HepG2 (cell line): Measurements from ENCODE around the gene AQP6. TPM values are rescaled to one million over a fixed set of nuclear protein-coding genes. Genes with fewer than 3 reads are reported as not detected.

Experiments
- ARID4A ChIP-seq: sonication (generic); formaldehyde crosslinking; IDR thresholded peaks from 2 replicates; pipeline ENCODE4 v1.5.0; 2020; ENCODE audit warnings: mild to moderate bottlenecking, missing genetic modification reagents, borderline replicate concordance
- CCDC6 ChIP-seq: sonication (generic); formaldehyde crosslinking; IDR thresholded peaks from 2 replicates; pipeline ENCODE4 v1.8.1; 2022; ENCODE audit warnings: mild to moderate bottlenecking, missing genetic modification reagents, moderate library complexity
- FOSL2 ChIP-seq: sonication (generic); formaldehyde crosslinking; IDR thresholded peaks from 2 replicates; pipeline ENCODE4 v1.4.0; 2020; ENCODE audit warnings: missing genetic modification reagents
- GABPA ChIP-seq, 2 experiments: IDR thresholded peaks; 2 replicates each; pipeline ENCODE4 v1.6.1; 2011 to 2016; ENCODE audit warnings: low read depth in 2 of 2, low read length in 1 of 2, missing biosample characterization in 1 of 2, missing genetic modification characterization in 1 of 2
- KDM5B ChIP-seq: sonication (generic); formaldehyde crosslinking; IDR thresholded peaks from 2 replicates; pipeline ENCODE4 v1.4.0; 2020; ENCODE audit warnings: missing genetic modification reagents, mild to moderate bottlenecking, borderline replicate concordance
- MXI1 ChIP-seq: IDR thresholded peaks from 3 replicates; pipeline ENCODE4 v1.6.1; 2012; ENCODE audit warnings: low read depth, low read length, inconsistent platforms, borderline replicate concordance
- RCOR2 ChIP-seq: IDR thresholded peaks from 2 replicates; pipeline ENCODE4 v1.6.1; 2016; ENCODE audit warnings: missing biosample characterization, missing genetic modification reagents
- SALL2 ChIP-seq: sonication (generic); formaldehyde crosslinking; IDR thresholded peaks from 2 replicates; pipeline ENCODE4 v1.8.1; 2023; ENCODE audit warnings: mild to moderate bottlenecking, missing genetic modification reagents, inconsistent platforms
- TARDBP ChIP-seq: sonication (generic); formaldehyde crosslinking; IDR thresholded peaks from 2 replicates; pipeline ENCODE4 v1.8.0; 2022; ENCODE audit warnings: mild to moderate bottlenecking, missing genetic modification reagents
- YEATS2 ChIP-seq: sonication (generic); formaldehyde crosslinking; IDR thresholded peaks from 2 replicates; pipeline ENCODE4 v1.4.0; 2020; ENCODE audit warnings: missing genetic modification reagents, borderline replicate concordance
- ZBTB7B ChIP-seq: sonication (generic); formaldehyde crosslinking; IDR thresholded peaks from 2 replicates; pipeline ENCODE4 v1.4.0; 2020; ENCODE audit warnings: missing genetic modification reagents
- ZNF121 ChIP-seq: sonication (generic); formaldehyde crosslinking; IDR thresholded peaks from 2 replicates; pipeline ENCODE4 v1.5.0; 2020; ENCODE audit warnings: mild to moderate bottlenecking, missing genetic modification reagents
- ZNF407 ChIP-seq: sonication (generic); formaldehyde crosslinking; IDR thresholded peaks from one replicate; pipeline ENCODE4 v1.5.1; 2020; ENCODE audit warnings: mild to moderate bottlenecking, missing genetic modification reagents; ENCODE audit errors: not compliant biosample characterization
- ZNF605 ChIP-seq: sonication (generic); formaldehyde crosslinking; IDR thresholded peaks from 2 replicates; pipeline ENCODE4 v1.8.0; 2022; ENCODE audit warnings: mild to moderate bottlenecking, missing genetic modification reagents
- ZNF878 ChIP-seq: sonication (generic); formaldehyde crosslinking; IDR thresholded peaks from 2 replicates; pipeline ENCODE4 v1.8.1; 2023; ENCODE audit warnings: mild to moderate bottlenecking, missing genetic modification reagents, moderate library complexity
- polyA plus RNA-seq, 8 experiments: library from polyadenylated mRNA; depleted of rRNA in 3 of 8; stranded (reverse) in 7 of 8; unstranded in 1 of 8; fragments of >200 nt; fragmentation: Illumina TruSeq in 4 of 8; extraction: Trizol in 4 of 8; gene quantifications; 2 replicates each; pipeline versions ENCODE4 v1.2.1 to v1.2.3, GENCODE V29; 2011 to 2016; ENCODE audit warnings: low read depth in 4 of 8, missing spikeins in 1 of 8, mixed read lengths in 1 of 8; ENCODE audit not compliant: insufficient read depth in 1 of 8
- total RNA-seq, 5 experiments: library from RNA; depleted of rRNA; stranded (reverse); fragments of >200 nt; fragmentation: Illumina TruSeq; extraction: Trizol; gene quantifications; 2 replicates each; pipeline ENCODE4 v1.2.3, GENCODE V29; 2016; ENCODE audit warnings: low read depth in 1 of 5

The AQP6 gene
- total and polyA plus RNA-seq, 2 of the 13 experiments (the other 11 are each of a cell fraction or from before 2014, with no cell fraction given) = 0.32 to 1.3 TPM

GRCh38 chr12:50025187-50026059, 52.7 kb downstream of the AQP6 start, which contains the start of gene RACGAP1 (continued):
- TF ChIP-seq ZNF407 (peak; percentile 49), TARDBP (CRISPR knock-in tag) (peak; percentile 82), MXI1 (peak; percentile 92), RCOR2 (CRISPR knock-in tag) (no peak), SALL2 (CRISPR knock-in tag) (peak; percentile 80), ZBTB7B (CRISPR knock-in tag) (no peak; the same call in none of the 2 replicates), ZNF878 (CRISPR knock-in tag) (peak; percentile 98), CCDC6 (peak; percentile 95), KDM5B (CRISPR knock-in tag) (peak; percentile 45; the same call in 1 of the 2 replicates), ARID4A (CRISPR knock-in tag) (peak; percentile 95), ZNF605 (CRISPR knock-in tag) (peak; percentile 40; the same call in 1 of the 2 replicates), FOSL2 (CRISPR knock-in tag) (peak; percentile 51), ZNF121 (no peak), GABPA (IDR thresholded peaks at IDR 0.05; ENCODE audit: low read depth, low read length) (peak; percentile 57), GABPA (CRISPR knock-in tag; IDR thresholded peaks at IDR 0.05; ENCODE audit: low read depth) (peak; percentile 97), YEATS2 (peak; percentile 88; the same call in 1 of the 2 replicates)
